ENCODE data around the gene KCNB1. TPM values are rescaled to one million over a fixed set of nuclear protein-coding genes. Genes with fewer than 3 reads are reported as not detected.

The KCNB1 gene
- total and polyA plus RNA-seq, 2 donors (not counting 1 experiment from before 2014, with no cell fraction given) = under 0.01 to 0.07 TPM

DNA sequence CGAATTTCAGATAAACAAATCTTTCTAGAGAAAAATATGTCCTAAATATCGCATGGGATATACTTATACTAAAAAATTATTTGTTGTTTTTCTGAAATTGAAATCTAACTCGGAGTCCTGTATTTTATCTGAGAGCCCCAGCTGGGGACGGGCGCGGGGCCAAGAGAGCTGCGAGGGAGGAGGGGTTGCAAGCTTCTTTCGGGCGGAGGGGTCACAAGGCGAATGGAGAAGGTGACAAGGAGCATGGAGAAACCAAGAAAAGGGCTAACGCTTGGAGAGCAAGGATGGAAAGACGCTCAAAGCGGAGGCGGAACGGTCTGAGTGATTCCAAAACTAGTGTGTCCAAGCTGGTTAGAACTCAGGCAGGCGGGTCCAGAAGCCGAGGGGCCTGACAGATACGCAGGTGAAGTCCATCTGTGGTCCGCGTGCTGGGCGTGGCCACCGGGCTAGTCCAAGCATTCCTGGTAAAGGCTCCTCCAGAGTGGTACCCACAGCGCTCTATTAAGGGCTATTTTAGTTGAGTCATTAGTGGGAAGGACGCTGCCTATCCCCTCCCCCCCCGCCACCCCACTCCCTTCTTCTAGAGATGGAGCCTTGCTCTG is 163.2 kb downstream of the KCNB1 start:
- H3K4me2 ChIP-seq (ENCODE audit: extremely low read depth, insufficient read depth, low read length) = no peak overlapping the region
- H3K4me3 ChIP-seq (replicated peaks in 1 of 4; ENCODE audit: control extremely low read depth in 1 of 4, insufficient read depth in 1 of 4, low read depth in 3 of 4, low read length in 4 of 4) = no peak overlapping the region
- no peaks in the 10 kb centered on the region for H3K36me3 ChIP-seq (ENCODE audit: control insufficient read depth, insufficient read depth, low read length)
- H3K27me3 ChIP-seq (ENCODE audit: control insufficient read depth, insufficient read depth, low read length) = peaks cover 60% of the 10 kb centered on the region
- no peak for DNase-seq (ENCODE audit: low read depth in 2 of 2)
- H3K9me3 ChIP-seq (ENCODE audit: control insufficient read depth, insufficient read depth, low read depth, low read length) = no peaks in the 10 kb centered on the region
- TF ChIP-seq EZH2 (IDR thresholded peaks at IDR 0.05; ENCODE audit: low read length, missing control alignments) = no peak
- TF ChIP-seq, protein P1, sequence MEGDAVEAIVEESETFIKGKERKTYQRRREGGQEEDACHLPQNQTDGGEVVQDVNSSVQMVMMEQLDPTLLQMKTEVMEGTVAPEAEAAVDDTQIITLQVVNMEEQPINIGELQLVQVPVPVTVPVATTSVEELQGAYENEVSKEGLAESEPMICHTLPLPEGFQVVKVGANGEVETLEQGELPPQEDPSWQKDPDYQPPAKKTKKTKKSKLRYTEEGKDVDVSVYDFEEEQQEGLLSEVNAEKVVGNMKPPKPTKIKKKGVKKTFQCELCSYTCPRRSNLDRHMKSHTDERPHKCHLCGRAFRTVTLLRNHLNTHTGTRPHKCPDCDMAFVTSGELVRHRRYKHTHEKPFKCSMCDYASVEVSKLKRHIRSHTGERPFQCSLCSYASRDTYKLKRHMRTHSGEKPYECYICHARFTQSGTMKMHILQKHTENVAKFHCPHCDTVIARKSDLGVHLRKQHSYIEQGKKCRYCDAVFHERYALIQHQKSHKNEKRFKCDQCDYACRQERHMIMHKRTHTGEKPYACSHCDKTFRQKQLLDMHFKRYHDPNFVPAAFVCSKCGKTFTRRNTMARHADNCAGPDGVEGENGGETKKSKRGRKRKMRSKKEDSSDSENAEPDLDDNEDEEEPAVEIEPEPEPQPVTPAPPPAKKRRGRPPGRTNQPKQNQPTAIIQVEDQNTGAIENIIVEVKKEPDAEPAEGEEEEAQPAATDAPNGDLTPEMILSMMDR (conservative IDR thresholded peaks at IDR 0.05 in 1 of 2, IDR thresholded peaks at IDR 0.05 in 1 of 2; ENCODE audit: low read depth in 1 of 2, low read length in 2 of 2) = no peak
- no peaks in the 10 kb centered on the region for H3K4me1 ChIP-seq (ENCODE audit: control insufficient read depth, extremely low read depth, insufficient read depth, low read length)
- no peak overlapping the region for H3K27ac ChIP-seq (ENCODE audit: insufficient read depth, low read length)
- H4K20me1 ChIP-seq (ENCODE audit: control insufficient read depth, extremely low read depth, insufficient read depth, low read length) = no peaks in the 10 kb centered on the region
- no peaks in the 10 kb centered on the region for H3K79me2 ChIP-seq (ENCODE audit: control insufficient read depth, insufficient read depth, low read length)
- H3K9ac ChIP-seq (ENCODE audit: insufficient read depth, low read length) = no peak overlapping the region
- H2AFZ ChIP-seq (ENCODE audit: low read length) = no peak overlapping the region

DNA sequence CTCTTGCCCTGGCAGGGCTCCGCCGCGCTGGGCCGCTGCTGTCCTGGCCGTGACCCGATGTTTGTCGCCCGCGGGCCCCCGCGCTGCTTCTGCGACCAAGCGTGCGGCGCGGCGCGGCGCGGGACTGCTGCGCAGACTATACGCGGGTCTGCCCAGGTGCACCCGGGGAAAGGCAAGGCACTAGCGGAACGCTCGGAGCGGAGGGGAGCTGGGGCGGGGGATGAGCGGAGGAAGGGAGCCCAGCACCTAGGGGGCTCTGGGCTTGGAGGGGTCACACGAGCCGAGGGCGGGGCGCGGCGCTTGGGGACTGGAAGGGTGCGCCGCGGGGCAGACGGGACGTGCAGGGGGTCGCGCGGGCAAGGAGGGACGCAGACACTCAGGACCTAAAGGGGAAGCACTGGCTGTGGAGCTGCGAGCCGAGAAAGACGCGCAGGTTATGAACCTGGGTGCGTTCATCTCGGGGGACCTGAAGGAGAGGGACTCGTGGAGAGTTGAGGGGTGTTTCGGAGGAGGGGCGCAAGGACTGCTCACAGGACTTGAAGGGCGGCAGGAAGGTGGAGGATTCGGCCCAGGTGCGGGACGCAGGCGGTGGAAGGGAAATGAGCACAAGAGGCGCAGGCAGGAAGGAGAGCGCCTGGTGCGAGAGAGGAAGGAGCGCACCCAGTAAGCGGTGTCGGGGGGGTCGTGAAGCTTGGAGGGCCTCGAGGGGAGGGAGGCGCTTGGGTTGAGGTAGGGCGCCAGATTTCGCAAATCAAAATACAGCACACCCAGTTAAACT is 163.8 kb downstream of the KCNB1 start:
- Histone ChIP-seq H3K4me1 (ENCODE audit: control insufficient read depth, extremely low read depth, insufficient read depth, low read length) (no peaks in the 10 kb centered on the region), H3K9me3 (ENCODE audit: control insufficient read depth, insufficient read depth, low read depth, low read length) (no peaks in the 10 kb centered on the region), H3K79me2 (ENCODE audit: control insufficient read depth, insufficient read depth, low read length) (no peaks in the 10 kb centered on the region), H4K20me1 (ENCODE audit: control insufficient read depth, extremely low read depth, insufficient read depth, low read length) (no peaks in the 10 kb centered on the region), H3K9ac (ENCODE audit: insufficient read depth, low read length) (no peak overlapping the region), H3K36me3 (ENCODE audit: control insufficient read depth, insufficient read depth, low read length) (no peaks in the 10 kb centered on the region), H3K27me3 (ENCODE audit: control insufficient read depth, insufficient read depth, low read length) (peaks cover 54% of the 10 kb centered on the region), H2AFZ (ENCODE audit: low read length) (no peak overlapping the region), H3K27ac (ENCODE audit: insufficient read depth, low read length) (no peak overlapping the region), H3K4me3 (replicated peaks in 1 of 4; ENCODE audit: control extremely low read depth in 1 of 4, insufficient read depth in 1 of 4, low read depth in 3 of 4, low read length in 4 of 4) (no peak overlapping the region), H3K4me2 (ENCODE audit: extremely low read depth, insufficient read depth, low read length) (peak overlapping the region; percentile 25)
- peak; percentile 85 for TF ChIP-seq EZH2 (IDR thresholded peaks at IDR 0.05; ENCODE audit: low read length, missing control alignments)
- TF ChIP-seq, protein P1 (conservative IDR thresholded peaks at IDR 0.05 in 1 of 2, IDR thresholded peaks at IDR 0.05 in 1 of 2; ENCODE audit: low read depth in 1 of 2, low read length in 2 of 2) = no peak
- DNase-seq (ENCODE audit: low read depth in 2 of 2) = no peak

DNA sequence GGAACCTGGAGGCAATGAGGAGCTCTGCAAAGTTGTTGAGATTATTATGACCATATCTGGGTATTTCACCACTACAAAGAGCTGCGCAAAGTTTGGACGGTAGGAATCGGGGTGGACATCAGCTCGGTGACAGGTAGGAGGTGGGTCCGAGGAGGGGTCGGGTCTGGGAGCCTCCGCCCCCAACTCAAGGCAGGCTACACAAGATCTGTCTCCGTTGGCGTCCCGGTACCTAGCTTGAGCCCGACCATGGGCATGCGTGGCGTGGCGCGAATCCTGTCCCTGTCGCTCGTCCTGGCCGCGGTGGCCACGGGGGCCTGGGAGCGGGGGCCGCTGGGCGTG is 164.4 kb downstream of the KCNB1 start:
- H3K4me1 ChIP-seq (ENCODE audit: control insufficient read depth, extremely low read depth, insufficient read depth, low read length) = no peaks in the 10 kb centered on the region
- H3K9me3 ChIP-seq (ENCODE audit: control insufficient read depth, insufficient read depth, low read depth, low read length) = no peaks in the 10 kb centered on the region
- H3K36me3 ChIP-seq (ENCODE audit: control insufficient read depth, insufficient read depth, low read length) = no peaks in the 10 kb centered on the region
- H3K27ac ChIP-seq (ENCODE audit: insufficient read depth, low read length) = no peak overlapping the region
- H3K9ac ChIP-seq (ENCODE audit: insufficient read depth, low read length) = no peak overlapping the region
- no peak overlapping the region for H2AFZ ChIP-seq (ENCODE audit: low read length)
- no peaks in the 10 kb centered on the region for H4K20me1 ChIP-seq (ENCODE audit: control insufficient read depth, extremely low read depth, insufficient read depth, low read length)
- H3K27me3 ChIP-seq (ENCODE audit: control insufficient read depth, insufficient read depth, low read length) = peaks cover 51% of the 10 kb centered on the region
- no peak for DNase-seq (ENCODE audit: low read depth in 2 of 2)
- no peaks in the 10 kb centered on the region for H3K79me2 ChIP-seq (ENCODE audit: control insufficient read depth, insufficient read depth, low read length)
- H3K4me3 ChIP-seq (replicated peaks in 1 of 4; ENCODE audit: control extremely low read depth in 1 of 4, insufficient read depth in 1 of 4, low read depth in 3 of 4, low read length in 4 of 4) = no peak overlapping the region
- H3K4me2 ChIP-seq (ENCODE audit: extremely low read depth, insufficient read depth, low read length) = no peak overlapping the region
- TF ChIP-seq, protein P1 (conservative IDR thresholded peaks at IDR 0.05 in 1 of 2, IDR thresholded peaks at IDR 0.05 in 1 of 2; ENCODE audit: low read depth in 1 of 2, low read length in 2 of 2) = no peak
- TF ChIP-seq EZH2 (IDR thresholded peaks at IDR 0.05; ENCODE audit: low read length, missing control alignments) = peak; percentile 84

All from fibroblast of lung (primary cell).